ENCODE data around the gene APLF. TPM values are rescaled to one million over a fixed set of nuclear protein-coding genes. Genes with fewer than 3 reads are reported as not detected.
"Not testable (repeated sequence)": the region's sequence is repeated elsewhere in the genome, so short reads cannot be mapped to it uniquely, and the experiment has no call there.

Gene APLF
- total RNA-seq, 1 experiment from 2014 or later: 4.5 TPM

- CTCF ChIA-PET: no interaction called here
- BruUV-seq (replicated peaks): no TSS peak
- no peak for TF ChIP-seq CTCF (IDR thresholded peaks at IDR 0.05; ENCODE audit: unreplicated experiment)
- Mint-ChIP-seq H3K27ac (ENCODE audit: unreplicated experiment) (no peak overlapping the region), H3K36me3 (ENCODE audit: insufficient read depth, unreplicated experiment) (no peaks in the 10 kb centered on the region), H3K27me3 (ENCODE audit: unreplicated experiment) (no peaks in the 10 kb centered on the region), H3K4me1 (ENCODE audit: low read depth, unreplicated experiment) (no peaks in the 10 kb centered on the region), H3K4me3 (ENCODE audit: low read depth, unreplicated experiment) (no peak overlapping the region), H3K9me3 (ENCODE audit: low read depth, unreplicated experiment) (no peaks in the 10 kb centered on the region)
- DNase-seq: no peak
- intact Hi-C loops (cut with micrococcal nuclease; ENCODE audit: unreplicated experiment): no loop called here
These were observed 100.7 kb downstream of the APLF start for GRCh38 chr2:68568116-68568515.

- Mint-ChIP-seq H3K27ac (ENCODE audit: unreplicated experiment) (no peak overlapping the region), H3K4me1 (ENCODE audit: low read depth, unreplicated experiment) (no peaks in the 10 kb centered on the region), H3K9me3 (ENCODE audit: low read depth, unreplicated experiment) (no peaks in the 10 kb centered on the region), H3K4me3 (ENCODE audit: low read depth, unreplicated experiment) (no peak overlapping the region), H3K27me3 (ENCODE audit: unreplicated experiment) (no peaks in the 10 kb centered on the region), H3K36me3 (ENCODE audit: insufficient read depth, unreplicated experiment) (no peaks in the 10 kb centered on the region)
- CTCF ChIA-PET: no interaction called here
- BruUV-seq (replicated peaks): no TSS peak
- DNase-seq: no peak
- no peak for TF ChIP-seq CTCF (IDR thresholded peaks at IDR 0.05; ENCODE audit: unreplicated experiment)
- intact Hi-C loops (cut with micrococcal nuclease; ENCODE audit: unreplicated experiment): no loop called here
These were observed 102.2 kb downstream of the APLF start for GRCh38 chr2:68569604-68570003.

GRCh38 chr2:68570434-68570833, 103.0 kb downstream of the APLF start:
- H3K9me3 Mint-ChIP-seq (ENCODE audit: low read depth, unreplicated experiment); H3K27ac Mint-ChIP-seq (ENCODE audit: unreplicated experiment); intact Hi-C loops (cut with micrococcal nuclease; ENCODE audit: unreplicated experiment); DNase-seq; H3K4me3 Mint-ChIP-seq (ENCODE audit: low read depth, unreplicated experiment); H3K36me3 Mint-ChIP-seq (ENCODE audit: insufficient read depth, unreplicated experiment); CTCF ChIA-PET; H3K27me3 Mint-ChIP-seq (ENCODE audit: unreplicated experiment); BruUV-seq (replicated peaks); H3K4me1 Mint-ChIP-seq (ENCODE audit: low read depth, unreplicated experiment): not testable (repeated sequence)

- no peaks in the 10 kb centered on the region for H3K4me1 Mint-ChIP-seq (ENCODE audit: low read depth, unreplicated experiment)
- no peak overlapping the region for H3K4me3 Mint-ChIP-seq (ENCODE audit: low read depth, unreplicated experiment)
- no peaks in the 10 kb centered on the region for H3K36me3 Mint-ChIP-seq (ENCODE audit: insufficient read depth, unreplicated experiment)
- H3K27me3 Mint-ChIP-seq (ENCODE audit: unreplicated experiment): no peaks in the 10 kb centered on the region
- no peak for DNase-seq
- no peak for TF ChIP-seq CTCF (IDR thresholded peaks at IDR 0.05; ENCODE audit: unreplicated experiment)
- no TSS peak for BruUV-seq (replicated peaks)
- no peaks in the 10 kb centered on the region for H3K9me3 Mint-ChIP-seq (ENCODE audit: low read depth, unreplicated experiment)
- no peak overlapping the region for H3K27ac Mint-ChIP-seq (ENCODE audit: unreplicated experiment)
- intact Hi-C loops (cut with micrococcal nuclease; ENCODE audit: unreplicated experiment): no loop called here
- CTCF ChIA-PET: no interaction called here
These were observed 106.9 kb downstream of the APLF start for GRCh38 chr2:68574202-68574791.

- DNase-seq: no peak
- CTCF ChIA-PET: no interaction called here
- Mint-ChIP-seq H3K27me3 (ENCODE audit: unreplicated experiment) (no peaks in the 10 kb centered on the region), H3K27ac (ENCODE audit: unreplicated experiment) (no peak overlapping the region), H3K36me3 (ENCODE audit: insufficient read depth, unreplicated experiment) (no peaks in the 10 kb centered on the region), H3K4me1 (ENCODE audit: low read depth, unreplicated experiment) (no peaks in the 10 kb centered on the region), H3K9me3 (ENCODE audit: low read depth, unreplicated experiment) (no peaks in the 10 kb centered on the region), H3K4me3 (ENCODE audit: low read depth, unreplicated experiment) (no peak overlapping the region)
- intact Hi-C loops (cut with micrococcal nuclease; ENCODE audit: unreplicated experiment): no loop called here
- TF ChIP-seq CTCF (IDR thresholded peaks at IDR 0.05; ENCODE audit: unreplicated experiment): no peak
- no TSS peak for BruUV-seq (replicated peaks)
These were observed 109.8 kb downstream of the APLF start for GRCh38 chr2:68577183-68577582.
